Subcutaneous abdominal adipose tissue (tissue), 5 donors: Measurements from ENCODE around the gene PLA2G5.

Source experiments
- H3K27ac ChIP-seq: one replicate; pipeline ENCODE4 v1.7.0; 2013; ENCODE audit warnings: low read depth, mild to moderate bottlenecking, inconsistent platforms, low read length, moderate library complexity
- H3K27me3 ChIP-seq, 5 donors: one replicate each; pipeline ENCODE4 v1.7.0; 2013; ENCODE audit warnings: low read length in 5 of 5, inconsistent platforms in 1 of 5; ENCODE audit not compliant: control insufficient read depth in 5 of 5, insufficient read depth in 4 of 5
- H3K36me3 ChIP-seq, 5 donors: one replicate each; pipeline ENCODE4 v1.7.0; 2013; ENCODE audit warnings: low read length in 5 of 5; ENCODE audit not compliant: control insufficient read depth in 5 of 5, insufficient read depth in 5 of 5
- H3K4me1 ChIP-seq, 5 donors: one replicate each; pipeline ENCODE4 v1.7.0; 2013; ENCODE audit warnings: low read length in 5 of 5, mild to moderate bottlenecking in 3 of 5, moderate library complexity in 1 of 5; ENCODE audit not compliant: control insufficient read depth in 5 of 5, insufficient read depth in 5 of 5
- H3K4me3 ChIP-seq, 5 donors: one replicate each; pipeline ENCODE4 v1.7.0; 2013; ENCODE audit warnings: low read length in 5 of 5, low read depth in 1 of 5
- H3K9ac ChIP-seq, 5 donors: one replicate each; pipeline ENCODE4 v1.7.0; 2013; ENCODE audit warnings: low read length in 5 of 5, mild to moderate bottlenecking in 4 of 5, moderate library complexity in 3 of 5
- H3K9me3 ChIP-seq, 5 donors: one replicate each; pipeline ENCODE4 v1.7.0; 2013; ENCODE audit warnings: low read length in 5 of 5; ENCODE audit not compliant: control insufficient read depth in 5 of 5
- donor health status: healthy.
- donor health status: healthy.
- donor health status: healthy.
- donor health status: healthy.
- donor health status: healthy.

Gene PLA2G5

GRCh38 chr1:20061866-20062265, 8.1 kb upstream of the PLA2G5 start:
- H3K27me3 ChIP-seq, result peaks cover 0 to 6% (median 0%) of the 10 kb centered on the region in 5 donors
- H3K9ac ChIP-seq, result no peak overlapping the region
- H3K4me1 ChIP-seq, result peaks cover 0 to 17% (median 8%) of the 10 kb centered on the region in 5 donors
- no peaks in the 10 kb centered on the region for H3K36me3 ChIP-seq
- no peak overlapping the region for H3K27ac ChIP-seq
- no peaks in the 10 kb centered on the region for H3K9me3 ChIP-seq
- H3K4me3 ChIP-seq, result no peak overlapping the region

GRCh38 chr1:20063861-20064292, 6.1 kb upstream of the PLA2G5 start:
- Histone ChIP-seq H3K9me3 (no peaks in the 10 kb centered on the region), H3K27me3 (peaks cover 0 to 6% (median 0%) of the 10 kb centered on the region in 5 donors), H3K9ac (no peak overlapping the region), H3K4me3 (no peak overlapping the region), H3K4me1 (peaks cover 0 to 11% (median 2%) of the 10 kb centered on the region in 5 donors), H3K36me3 (no peaks in the 10 kb centered on the region), H3K27ac (no peak overlapping the region)

DNA sequence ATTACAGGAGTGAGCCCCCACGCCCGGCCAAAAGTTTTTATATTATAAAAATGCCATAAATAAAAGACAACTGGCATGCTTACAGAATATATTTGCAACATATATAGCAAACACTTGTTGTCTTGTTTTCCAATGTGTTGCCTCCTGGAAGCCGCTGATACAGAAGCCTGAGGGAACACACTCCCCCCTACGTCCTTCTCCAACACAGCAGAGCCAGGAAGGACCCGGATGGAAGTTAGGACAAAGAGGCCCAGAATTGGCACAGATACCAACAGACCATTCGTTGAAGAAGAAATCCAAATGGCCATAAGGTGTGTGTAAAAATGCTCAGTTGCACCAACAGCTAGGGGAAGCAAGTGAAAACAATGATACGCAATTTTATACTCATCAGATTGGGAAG, 1.3 kb upstream of the PLA2G5 start:
- Histone ChIP-seq H3K27me3 (peaks cover 0 to 3% (median 0%) of the 10 kb centered on the region in 5 donors), H3K36me3 (no peaks in the 10 kb centered on the region), H3K9me3 (no peaks in the 10 kb centered on the region), H3K4me3 (no peak overlapping the region), H3K27ac (no peak overlapping the region), H3K4me1 (peaks cover 0 to 17% (median 13%) of the 10 kb centered on the region in 5 donors), H3K9ac (no peak overlapping the region)

GRCh38 chr1:20070357-20070756, 363 bp downstream of the PLA2G5 start:
- H3K9ac ChIP-seq, result no peak overlapping the region
- H3K4me1 ChIP-seq, result peaks cover 0 to 24% (median 18%) of the 10 kb centered on the region in 5 donors
- H3K27me3 ChIP-seq, result peaks cover 0 to 3% (median under 1%) of the 10 kb centered on the region in 5 donors
- no peaks in the 10 kb centered on the region for H3K9me3 ChIP-seq
- no peaks in the 10 kb centered on the region for H3K36me3 ChIP-seq
- H3K27ac ChIP-seq, result no peak overlapping the region
- peak overlapping the region in 4 of 5 donors; percentile 23 to 40 (median 32) for H3K4me3 ChIP-seq

- Histone ChIP-seq H3K4me1 (peaks cover 0 to 24% (median 18%) of the 10 kb centered on the region in 5 donors), H3K4me3 (no peak overlapping the region), H3K27ac (no peak overlapping the region), H3K36me3 (no peaks in the 10 kb centered on the region), H3K9ac (no peak overlapping the region), H3K27me3 (peaks cover 0 to 3% (median 0%) of the 10 kb centered on the region in 5 donors), H3K9me3 (no peaks in the 10 kb centered on the region)
Observed at GRCh38 chr1:20071416-20071815, 1.4 kb downstream of the PLA2G5 start.

DNA sequence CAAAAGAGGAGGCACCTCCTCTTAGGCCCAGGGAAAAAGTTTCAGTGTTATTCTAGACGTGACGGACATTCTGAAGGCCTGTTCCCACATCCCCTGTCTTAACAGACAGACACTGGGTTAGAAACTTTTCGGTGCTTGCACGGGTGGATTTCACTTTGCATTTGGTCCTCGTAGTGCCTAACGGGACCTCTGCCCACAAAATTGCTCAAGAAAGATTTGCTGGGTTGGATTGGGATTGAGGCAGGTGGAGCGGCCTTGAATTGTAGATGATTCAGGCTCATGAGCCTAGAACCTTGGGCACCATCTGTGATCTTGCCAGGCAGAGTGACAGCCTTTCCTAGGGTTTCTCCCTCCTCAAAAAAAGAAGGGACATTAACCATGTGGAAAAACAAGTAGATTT, 2.8 kb downstream of the PLA2G5 start:
- peaks cover 0 to 3% (median 2%) of the 10 kb centered on the region in 5 donors for H3K27me3 ChIP-seq
- no peak overlapping the region for H3K9ac ChIP-seq
- H3K9me3 ChIP-seq, result no peaks in the 10 kb centered on the region
- H3K36me3 ChIP-seq, result no peaks in the 10 kb centered on the region
- no peak overlapping the region for H3K4me3 ChIP-seq
- H3K4me1 ChIP-seq, result peaks cover 0 to 24% (median 18%) of the 10 kb centered on the region in 5 donors
- H3K27ac ChIP-seq, result no peak overlapping the region

DNA sequence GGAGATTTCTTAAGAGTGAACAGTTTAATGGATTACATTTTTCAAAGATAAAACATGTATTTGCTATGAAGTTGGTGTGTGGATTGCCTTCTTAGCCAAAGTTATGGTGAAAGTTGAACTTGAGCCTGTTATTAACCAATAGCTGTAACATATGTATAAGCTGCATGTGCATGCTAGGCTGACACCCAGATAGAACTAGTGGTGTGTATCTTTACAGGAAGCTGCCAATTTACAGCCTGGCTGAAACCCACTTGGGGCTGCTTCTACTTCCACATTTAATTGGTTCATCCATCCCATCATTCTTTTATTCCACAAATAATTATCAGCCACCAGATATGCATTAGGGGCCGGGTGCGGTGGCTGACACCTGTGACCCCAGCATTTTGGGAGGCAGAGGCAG, 3.3 kb downstream of the PLA2G5 start:
- H3K27me3 ChIP-seq, result peaks cover 0 to 6% (median 3%) of the 10 kb centered on the region in 5 donors
- H3K9me3 ChIP-seq, result no peaks in the 10 kb centered on the region
- H3K27ac ChIP-seq, result no peak overlapping the region
- H3K36me3 ChIP-seq, result no peaks in the 10 kb centered on the region
- H3K9ac ChIP-seq, result no peak overlapping the region
- H3K4me1 ChIP-seq, result peaks cover 0 to 24% (median 18%) of the 10 kb centered on the region in 5 donors
- H3K4me3 ChIP-seq, result no peak overlapping the region

DNA sequence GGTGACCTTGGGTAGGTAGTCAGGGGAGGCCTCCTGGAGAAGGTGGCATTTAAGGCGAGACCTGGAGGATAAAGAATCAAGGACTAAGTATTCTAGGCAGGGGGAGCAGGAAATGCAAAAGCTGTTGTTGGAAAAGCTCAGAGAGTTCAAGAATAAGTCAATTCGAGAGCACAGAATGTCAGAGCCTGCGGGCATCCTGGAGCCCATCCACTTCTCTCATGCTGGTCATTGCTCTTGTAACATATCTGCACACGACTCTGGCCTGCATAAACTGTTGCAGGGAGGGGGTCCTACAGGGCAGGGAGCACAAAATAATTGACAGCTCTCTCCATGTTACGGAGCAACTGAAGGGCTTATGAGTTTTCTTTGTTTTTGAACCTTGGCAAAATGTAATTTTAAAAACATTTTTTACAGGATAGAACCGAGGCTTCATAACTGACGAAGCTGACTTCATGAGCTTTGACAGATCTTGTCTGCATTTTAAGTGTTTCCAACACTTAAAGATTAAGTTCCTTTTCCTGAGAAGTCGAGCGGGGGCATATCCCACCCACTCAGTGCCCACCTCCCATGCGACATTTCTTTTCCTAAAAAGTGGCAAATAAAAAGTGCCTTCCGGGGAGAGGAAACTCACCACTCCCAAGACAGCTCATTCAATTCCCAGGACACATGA, 4.2 kb downstream of the PLA2G5 start:
- peaks cover 0 to 6% (median 3%) of the 10 kb centered on the region in 5 donors for H3K27me3 ChIP-seq
- H3K4me1 ChIP-seq, result peaks cover 0 to 23% (median 17%) of the 10 kb centered on the region in 5 donors
- H3K9me3 ChIP-seq, result no peaks in the 10 kb centered on the region
- H3K27ac ChIP-seq, result no peak overlapping the region
- H3K36me3 ChIP-seq, result no peaks in the 10 kb centered on the region
- no peak overlapping the region for H3K9ac ChIP-seq
- peak overlapping the region in 1 of 5 donors; percentile 9 for H3K4me3 ChIP-seq

GRCh38 chr1:20074725-20075171, 4.8 kb downstream of the PLA2G5 start:
- no peak overlapping the region for H3K9ac ChIP-seq
- H3K27me3 ChIP-seq, result peaks cover 0 to 6% (median 3%) of the 10 kb centered on the region in 5 donors
- H3K9me3 ChIP-seq, result no peaks in the 10 kb centered on the region
- peak overlapping the region in 1 of 5 donors; percentile 9 for H3K4me3 ChIP-seq
- no peak overlapping the region for H3K27ac ChIP-seq
- peaks cover 0 to 17% (median 11%) of the 10 kb centered on the region in 5 donors for H3K4me1 ChIP-seq
- H3K36me3 ChIP-seq, result no peaks in the 10 kb centered on the region

GRCh38 chr1:20075345-20075744, 5.4 kb downstream of the PLA2G5 start:
- peaks cover 0 to 6% (median 3%) of the 10 kb centered on the region in 5 donors for H3K27me3 ChIP-seq
- no peak overlapping the region for H3K4me3 ChIP-seq
- H3K4me1 ChIP-seq, result peaks cover 0 to 12% (median 6%) of the 10 kb centered on the region in 5 donors
- no peak overlapping the region for H3K27ac ChIP-seq
- no peaks in the 10 kb centered on the region for H3K9me3 ChIP-seq
- no peaks in the 10 kb centered on the region for H3K36me3 ChIP-seq
- no peak overlapping the region for H3K9ac ChIP-seq
